IMR-90 (cell line): ENCODE data around the gene ZDHHC8. TPM values are rescaled to one million over a fixed set of nuclear protein-coding genes. Genes with fewer than 3 reads are reported as not detected.

Experiments used
- ATAC-seq: fragments of 200-7000 bp; cut with Tn5 transposase; 2 replicates; pipeline ENCODE4 v1.9.1; 2020; ENCODE audit warnings: low read depth, mild to moderate bottlenecking, moderate library complexity
- BruUV-seq: library from RNA; stranded (reverse); fragments of 400-500 nt; replicated peaks from 2 replicates; lab custom pipeline; 2021; lab: Mats Ljungman, UMichigan
- CTCF ChIA-PET: fragments of 300-600 bp; formaldehyde crosslinking; extraction: SDS; loops from one replicate; lab custom pipeline; 2021; ENCODE audit warnings: antibody characterized with exemption; lab: Yijun Ruan, JAX
- POLR2A ChIA-PET: fragments of 300-600 bp; sonication (Branson Sonifier 250); formaldehyde crosslinking; loops from one replicate; lab custom pipeline; 2022; ENCODE audit warnings: antibody characterized with exemption; ENCODE audit not compliant: unreplicated experiment; lab: Charles Lee
- DNase-seq: peaks from one replicate; pipeline ENCODE4 v3.0.0; 2013
- H2AFZ ChIP-seq: replicated peaks from 2 replicates; pipeline ENCODE3; 2013; ENCODE audit warnings: low read length, mild to moderate bottlenecking; ENCODE audit not compliant: poor library complexity
- H2AK5ac ChIP-seq: 2 replicates; pipeline ENCODE4 v1.6.1; 2013; ENCODE audit warnings: low read depth, low read length, inconsistent platforms
- H2AK9ac ChIP-seq: replicated peaks from 2 replicates; pipeline ENCODE3; 2013; ENCODE audit warnings: mild to moderate bottlenecking, low read depth, low read length, moderate library complexity; ENCODE audit not compliant: poor library complexity
- H2BK120ac ChIP-seq: 2 replicates; pipeline ENCODE4 v1.6.1; 2013; ENCODE audit warnings: low read depth, low read length, inconsistent platforms
- H2BK15ac ChIP-seq: 3 replicates; pipeline ENCODE4 v1.6.1; 2013; ENCODE audit warnings: low read depth, low read length, inconsistent platforms
- H2BK20ac ChIP-seq: 2 replicates; pipeline ENCODE4 v1.6.1; 2013; ENCODE audit warnings: low read depth, mild to moderate bottlenecking, inconsistent platforms, low read length, moderate library complexity
- H2BK5ac ChIP-seq: 2 replicates; pipeline ENCODE4 v1.6.1; 2013; ENCODE audit warnings: mild to moderate bottlenecking, low read depth, low read length, inconsistent platforms; ENCODE audit not compliant: poor library complexity, severe bottlenecking
- H3K14ac ChIP-seq: replicated peaks from 2 replicates; pipeline ENCODE4 v1.6.1; 2013; ENCODE audit warnings: low read depth, low read length, inconsistent platforms
- H3K18ac ChIP-seq: 2 replicates; pipeline ENCODE4 v1.6.1; 2013; ENCODE audit warnings: low read depth, low read length, control low read depth
- H3K23ac ChIP-seq: 2 replicates; pipeline ENCODE4 v1.6.1; 2013; ENCODE audit warnings: low read depth, low read length, inconsistent platforms
- H3K27ac ChIP-seq: 2 replicates; pipeline ENCODE4 v1.5.1; 2013; ENCODE audit warnings: mild to moderate bottlenecking, control low read depth, low read length; ENCODE audit not compliant: insufficient read depth
- H3K27me3 ChIP-seq: 2 replicates; pipeline ENCODE4 v1.6.1; 2013; ENCODE audit warnings: low read length; ENCODE audit not compliant: control insufficient read depth, insufficient read depth
- H3K36me3 ChIP-seq: 2 replicates; pipeline ENCODE4 v1.6.1; 2013; ENCODE audit warnings: low read length, mixed read lengths; ENCODE audit not compliant: control insufficient read depth, insufficient read depth
- H3K4ac ChIP-seq: 2 replicates; pipeline ENCODE4 v1.6.1; 2013; ENCODE audit warnings: low read depth, low read length, inconsistent platforms
- H3K4me1 ChIP-seq: 2 replicates; pipeline ENCODE4 v1.6.1; 2013; ENCODE audit warnings: low read length, mixed read lengths; ENCODE audit not compliant: control insufficient read depth, insufficient read depth
- H3K4me2 ChIP-seq: 2 replicates; pipeline ENCODE4 v1.6.1; 2013; ENCODE audit warnings: low read depth, mild to moderate bottlenecking, control low read depth, low read length, moderate library complexity
- H3K4me3 ChIP-seq: 2 replicates; pipeline ENCODE4 v1.5.1; 2013; ENCODE audit warnings: low read depth, mild to moderate bottlenecking, control low read depth, low read length, moderate library complexity; ENCODE audit not compliant: insufficient read depth
- H3K56ac ChIP-seq: 2 replicates; pipeline ENCODE4 v1.6.1; 2013; ENCODE audit warnings: low read length, inconsistent platforms; ENCODE audit not compliant: insufficient read depth; ENCODE audit errors: extremely low read depth
- H3K79me1 ChIP-seq, 2 experiments: 2 replicates each; pipeline ENCODE4 v1.6.1; 2013; ENCODE audit warnings: low read length in 2 of 2, inconsistent platforms in 1 of 2, low read depth in 1 of 2
- H3K9ac ChIP-seq: 2 replicates; pipeline ENCODE4 v1.6.1; 2013; ENCODE audit warnings: low read depth, low read length, control low read depth
- H3K9me1 ChIP-seq: 2 replicates; pipeline ENCODE4 v1.6.1; 2013; ENCODE audit warnings: low read length, inconsistent platforms; ENCODE audit not compliant: insufficient read depth
- H3K9me3 ChIP-seq: 2 replicates; pipeline ENCODE4 v1.6.1; 2013; ENCODE audit warnings: low read length; ENCODE audit not compliant: control insufficient read depth, insufficient read depth
- H4K20me1 ChIP-seq: 2 replicates; pipeline ENCODE4 v1.6.1; 2013; ENCODE audit warnings: low read length, inconsistent platforms; ENCODE audit not compliant: insufficient read depth
- H4K5ac ChIP-seq: 2 replicates; pipeline ENCODE4 v1.6.1; 2013; ENCODE audit warnings: mild to moderate bottlenecking, low read depth, low read length, control low read depth
- H4K8ac ChIP-seq, 2 experiments: 2 replicates each; pipeline ENCODE4 v1.6.1; 2013; ENCODE audit warnings: low read depth in 2 of 2, low read length in 2 of 2, control low read depth in 1 of 2, inconsistent platforms in 1 of 2
- H4K91ac ChIP-seq: 2 replicates; pipeline ENCODE4 v1.6.1; 2013; ENCODE audit warnings: low read depth, low read length, inconsistent platforms; ENCODE audit not compliant: insufficient read depth
- MAFK ChIP-seq: IDR thresholded peaks from 2 replicates; pipeline ENCODE4 v1.6.1; 2012; ENCODE audit warnings: low read depth, low read length, improper control_type of control experiment
- MAZ ChIP-seq: IDR thresholded peaks from 2 replicates; pipeline ENCODE4 v1.6.1; 2012; ENCODE audit warnings: low read depth, mild to moderate bottlenecking, low read length, improper control_type of control experiment, moderate library complexity, borderline replicate concordance
- RCOR1 ChIP-seq: IDR thresholded peaks from 2 replicates; pipeline ENCODE4 v1.6.1; 2012; ENCODE audit warnings: mild to moderate bottlenecking, low read length, improper control_type of control experiment; ENCODE audit not compliant: insufficient replicate concordance
- WGBS, 2 experiments: methylation state at CpG; one replicate each; pipeline versions ENCODE4 v1.1.5 to v1.1.7; 2013; ENCODE audit warnings: missing lambda C conversion rate in 2 of 2; ENCODE audit not compliant: insufficient read length in 1 of 2; ENCODE audit errors: extremely low coverage in 2 of 2; 5-methylcytosine and 5-hydroxymethylcytosine counted together
- dilution Hi-C: fragments of 300-500 bp; cut with HindIII; formaldehyde crosslinking; loops from one replicate; pipeline ENCODE4 v1.14.3; 2018; ENCODE audit warnings: low sequenced_read_pairs; ENCODE audit not compliant: unreplicated experiment
- in situ Hi-C: fragments of 300-500 bp; cut with MboI; formaldehyde crosslinking; loops from 3 replicates; pipeline ENCODE4 v1.14.3; 2019; ENCODE audit warnings: low sequenced_read_pairs, inconsistent platforms, mixed read lengths
- intact Hi-C: fragments of 100-400 bp; cut with micrococcal nuclease; formaldehyde crosslinking; loops from 2 replicates; pipeline ENCODE4 v1.10.0; 2022
- polyA plus RNA-seq, 3 experiments: library from polyadenylated mRNA; depleted of rRNA; stranded (reverse); fragments of >200 nt; gene quantifications; 2 replicates each; pipeline ENCODE4 v1.2.3, GENCODE V29; 2012; ENCODE audit warnings: low replicate concordance in 1 of 3
- total RNA-seq: library from RNA; depleted of rRNA; stranded (reverse); fragments of >200 nt; gene quantifications from 2 replicates; pipeline ENCODE4 v1.2.3, GENCODE V29; 2012
- TF ChIP-seq, protein P1 (sequence below): fragments of 150-350 bp; IDR thresholded peaks from 2 replicates; pipeline ENCODE4 v1.6.1; 2017; ENCODE audit warnings: mild to moderate bottlenecking, antibody characterized with exemption, low read length, low read depth

Gene ZDHHC8
- total and polyA plus RNA-seq, 2 of the 4 experiments (the other 2 are of a cell fraction) = 2.5 to 72.6 TPM

DNA sequence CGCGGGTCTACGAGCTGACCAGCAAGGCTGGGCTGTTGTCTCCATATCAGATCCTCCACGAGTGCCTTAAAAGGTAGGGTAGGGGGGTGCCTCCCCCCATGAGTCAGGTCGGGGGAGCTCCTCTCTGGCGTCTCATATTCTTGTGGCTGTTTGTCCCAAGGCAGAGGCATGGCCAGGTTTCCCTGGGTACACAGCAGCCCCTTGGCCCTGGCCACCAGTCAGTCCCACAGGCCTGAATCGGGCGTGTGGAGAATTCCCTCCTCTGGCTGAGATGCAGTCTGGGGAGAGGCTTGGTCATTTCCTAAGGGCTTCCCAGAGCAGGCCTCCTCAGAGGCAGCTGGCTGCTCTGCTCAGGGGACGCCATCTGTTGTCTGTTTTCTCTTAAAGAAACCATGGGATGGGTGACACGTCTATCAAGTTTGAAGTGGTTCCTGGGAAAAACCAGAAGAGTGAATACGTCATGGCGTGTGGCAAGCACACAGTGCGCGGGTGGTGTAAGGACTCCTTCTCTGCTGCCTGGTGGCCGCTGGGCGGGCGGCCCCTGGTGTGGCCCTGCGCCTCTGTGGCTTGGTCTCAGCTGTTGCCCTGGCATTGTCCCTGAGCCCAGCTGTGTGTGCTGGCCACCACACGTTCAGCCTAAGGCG lies 25.3 kb upstream of the ZDHHC8 start:
- H2AK5ac ChIP-seq = no peak overlapping the region
- H3K36me3 ChIP-seq = peaks cover 76% of the 10 kb centered on the region
- H4K91ac ChIP-seq = no peak overlapping the region
- ATAC-seq (no peak), DNase-seq (no peak)
- no peaks in the 10 kb centered on the region for H3K4me1 ChIP-seq
- H2AK9ac ChIP-seq = no peak overlapping the region
- in situ Hi-C loops (no loop called here), dilution Hi-C loops (no loop called here), intact Hi-C loops (no loop called here)
- no peak overlapping the region for H3K23ac ChIP-seq
- no peak overlapping the region for H2BK5ac ChIP-seq
- WGBS, 2 experiments = 95% methylated on average over 6 of the region's 20 CpGs; no CpG with 5 or more reads in 1 of the 2 experiments
- ChIA-PET POLR2A (no interaction called here), CTCF (no interaction called here)
- BruUV-seq = no TSS peak
- no peak overlapping the region for H3K9ac ChIP-seq
- H2BK120ac ChIP-seq = no peak overlapping the region
- H3K27ac ChIP-seq = no peak overlapping the region
- H2AFZ ChIP-seq = no peak overlapping the region
- no peak overlapping the region for H3K56ac ChIP-seq
- no peaks in the 10 kb centered on the region for H3K27me3 ChIP-seq
- TF ChIP-seq MAZ = no peak
- TF ChIP-seq, protein P1, sequence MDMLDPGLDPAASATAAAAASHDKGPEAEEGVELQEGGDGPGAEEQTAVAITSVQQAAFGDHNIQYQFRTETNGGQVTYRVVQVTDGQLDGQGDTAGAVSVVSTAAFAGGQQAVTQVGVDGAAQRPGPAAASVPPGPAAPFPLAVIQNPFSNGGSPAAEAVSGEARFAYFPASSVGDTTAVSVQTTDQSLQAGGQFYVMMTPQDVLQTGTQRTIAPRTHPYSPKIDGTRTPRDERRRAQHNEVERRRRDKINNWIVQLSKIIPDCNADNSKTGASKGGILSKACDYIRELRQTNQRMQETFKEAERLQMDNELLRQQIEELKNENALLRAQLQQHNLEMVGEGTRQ = no peak
- TF ChIP-seq MAFK = no peak
- no peak for TF ChIP-seq RCOR1
- H2BK15ac ChIP-seq = no peak overlapping the region
- H4K8ac ChIP-seq = no peak overlapping the region
- H4K5ac ChIP-seq = no peak overlapping the region
- H3K4ac ChIP-seq = no peak overlapping the region
- no peaks in the 10 kb centered on the region for H3K9me3 ChIP-seq
- H3K18ac ChIP-seq = no peak overlapping the region
- H3K4me3 ChIP-seq = no peak overlapping the region
- H4K20me1 ChIP-seq = peaks cover 61% of the 10 kb centered on the region
- no peak overlapping the region for H2BK20ac ChIP-seq
- H3K9me1 ChIP-seq = no peaks in the 10 kb centered on the region
- H3K4me2 ChIP-seq = no peak overlapping the region
- peaks cover 17 to 51% of the 10 kb centered on the region in 2 experiments for H3K79me1 ChIP-seq
- H3K14ac ChIP-seq = no peak overlapping the region
